HepG2 (cell line): ENCODE data around the gene STIMATE. TPM values are rescaled to one million over a fixed set of nuclear protein-coding genes. Genes with fewer than 3 reads are reported as not detected.
A peak's percentile ranks its signal among the peaks of the same experiment; 100 is the strongest.

Source experiments
- CCAR2 ChIP-seq: fragments of 200-400 bp; formaldehyde crosslinking; optimal IDR thresholded peaks from 2 replicates; pipeline ENCODE3; 2018; ENCODE audit warnings: low read depth, mild to moderate bottlenecking, low read length, moderate library complexity
- ETS1 ChIP-seq: sonication (generic); formaldehyde crosslinking; IDR thresholded peaks from 2 replicates; pipeline ENCODE4 v1.4.0; 2020; ENCODE audit warnings: missing genetic modification reagents
- EZH2 ChIP-seq: conservative IDR thresholded peaks from 2 replicates; pipeline ENCODE4 v1.6.1; 2012; ENCODE audit warnings: mild to moderate bottlenecking, low read depth, low read length, moderate library complexity
- MAX ChIP-seq: IDR thresholded peaks from 2 replicates; pipeline ENCODE4 v1.6.1; 2012; ENCODE audit warnings: inconsistent platforms
- MTA1 ChIP-seq: sonication (generic); formaldehyde crosslinking; IDR thresholded peaks from 2 replicates; pipeline ENCODE4 v1.4.0; 2020; ENCODE audit warnings: missing genetic modification reagents, mild to moderate bottlenecking, borderline replicate concordance
- ONECUT2 ChIP-seq: sonication (generic); formaldehyde crosslinking; IDR thresholded peaks from 2 replicates; pipeline ENCODE4 v1.4.0; 2020; ENCODE audit warnings: missing genetic modification reagents
- PHF21A ChIP-seq: sonication (generic); formaldehyde crosslinking; IDR thresholded peaks from 2 replicates; pipeline ENCODE4 v1.5.0; 2020; ENCODE audit warnings: mild to moderate bottlenecking, missing genetic modification reagents
- REPIN1 ChIP-seq: sonication (generic); formaldehyde crosslinking; IDR thresholded peaks from 2 replicates; pipeline ENCODE4 v1.8.0; 2022; ENCODE audit warnings: missing genetic modification reagents, low read depth, mild to moderate bottlenecking, borderline replicate concordance
- TFAP4 ChIP-seq: sonication (generic); IDR thresholded peaks from 2 replicates; pipeline ENCODE4 v1.6.1; 2016; ENCODE audit warnings: low read depth, borderline replicate concordance
- ZBTB10 ChIP-seq: sonication (generic); formaldehyde crosslinking; IDR thresholded peaks from 2 replicates; pipeline ENCODE4 v1.4.0; 2020; ENCODE audit warnings: missing genetic modification reagents, borderline replicate concordance
- ZBTB38 ChIP-seq: sonication (generic); formaldehyde crosslinking; IDR thresholded peaks from 2 replicates; pipeline ENCODE4 v1.5.1; 2020; ENCODE audit warnings: mild to moderate bottlenecking, missing genetic modification reagents
- ZBTB44 ChIP-seq: sonication (generic); formaldehyde crosslinking; IDR thresholded peaks from 2 replicates; pipeline ENCODE4 v1.4.0; 2020; ENCODE audit warnings: missing genetic modification reagents
- ZFP91 ChIP-seq: sonication (generic); formaldehyde crosslinking; IDR thresholded peaks from 2 replicates; pipeline ENCODE4 v1.9.0; 2022; ENCODE audit warnings: missing genetic modification reagents, mild to moderate bottlenecking, borderline replicate concordance
- ZNF687 ChIP-seq: sonication (generic); formaldehyde crosslinking; IDR thresholded peaks from 2 replicates; pipeline ENCODE4 v1.5.1; 2020; ENCODE audit warnings: mild to moderate bottlenecking, missing genetic modification reagents, moderate library complexity
- ZNF891 ChIP-seq: sonication (generic); formaldehyde crosslinking; IDR thresholded peaks from 2 replicates; pipeline ENCODE4 v1.5.0; 2020; ENCODE audit warnings: mild to moderate bottlenecking, missing genetic modification reagents
- ZSCAN9 ChIP-seq: IDR thresholded peaks from 2 replicates; pipeline ENCODE4 v1.6.1; 2016; ENCODE audit warnings: borderline replicate concordance
- polyA plus RNA-seq, 8 experiments: library from polyadenylated mRNA; depleted of rRNA in 3 of 8; stranded (reverse) in 7 of 8; unstranded in 1 of 8; fragments of >200 nt; fragmentation: Illumina TruSeq in 4 of 8; extraction: Trizol in 4 of 8; gene quantifications; 2 replicates each; pipeline versions ENCODE4 v1.2.1 to v1.2.3, GENCODE V29; 2011 to 2016; ENCODE audit warnings: low read depth in 4 of 8, missing spikeins in 1 of 8, mixed read lengths in 1 of 8; ENCODE audit not compliant: insufficient read depth in 1 of 8
- total RNA-seq, 5 experiments: library from RNA; depleted of rRNA; stranded (reverse); fragments of >200 nt; fragmentation: Illumina TruSeq; extraction: Trizol; gene quantifications; 2 replicates each; pipeline ENCODE4 v1.2.3, GENCODE V29; 2016; ENCODE audit warnings: low read depth in 1 of 5

Gene STIMATE
- total and polyA plus RNA-seq, 2 of the 13 experiments (the other 11 are each of a cell fraction or from before 2014, with no cell fraction given): 5.7 to 11.7 TPM

- TF ChIP-seq ZFP91 (CRISPR knock-in tag) (peak; percentile 56), ZBTB38 (CRISPR knock-in tag) (no peak), REPIN1 (CRISPR knock-in tag) (peak; percentile 61; the same call in 1 of the 2 replicates), ZNF687 (CRISPR knock-in tag) (peak; percentile 85), ZBTB10 (CRISPR knock-in tag) (peak; percentile 74; the same call in 1 of the 2 replicates), CCAR2 (no peak), ONECUT2 (peak; percentile 93), ZSCAN9 (CRISPR knock-in tag) (no peak), MTA1 (peak; percentile 33; the same call in 1 of the 2 replicates), PHF21A (CRISPR knock-in tag) (0 out of 2 replicates have a peak, but pooled peaks have one; percentile 65), ETS1 (CRISPR knock-in tag) (no peak), ZBTB44 (CRISPR knock-in tag) (no peak), TFAP4 (peak; percentile 47; the same call in 1 of the 2 replicates), EZH2 (no peak), MAX (peak; percentile 34; the same call in 1 of the 2 replicates), ZNF891 (CRISPR knock-in tag) (0 out of 2 replicates have a peak, but pooled peaks have one; percentile 48)
Measured at GRCh38 chr3:52792413-52792812, 104.9 kb downstream of the STIMATE start (continued).
